GM18861 (cell line): Measurements from ENCODE around the gene FGF14.
A peak's percentile ranks its signal among the peaks of the same experiment; 100 is the strongest.

Experiments
- ATAC-seq: cut with Tn5 transposase; IDR thresholded peaks from one replicate; pipeline ENCODE4 v1.9.1; 2021; ENCODE audit not compliant: unreplicated experiment

The FGF14 gene

DNA sequence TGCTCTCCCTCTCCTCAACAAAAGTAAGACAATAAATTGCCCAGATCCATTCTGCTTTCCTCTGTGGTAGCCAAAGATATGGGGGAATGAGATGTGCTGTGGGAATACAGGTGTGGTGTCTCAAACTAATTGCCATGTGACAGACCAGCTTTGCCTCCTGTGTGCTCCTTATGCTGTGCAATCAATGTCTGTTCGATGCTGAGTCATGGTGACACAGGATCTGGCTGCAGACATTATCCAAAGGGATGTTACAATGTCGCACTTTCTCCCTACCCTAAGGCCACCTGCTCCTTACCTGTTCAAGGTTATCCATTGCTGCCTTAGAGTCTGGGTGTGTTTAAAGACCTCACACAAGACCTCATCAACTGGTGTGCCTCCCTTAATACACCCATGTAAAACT is 32.5 kb downstream of the FGF14 start:
- no peak for ATAC-seq

DNA sequence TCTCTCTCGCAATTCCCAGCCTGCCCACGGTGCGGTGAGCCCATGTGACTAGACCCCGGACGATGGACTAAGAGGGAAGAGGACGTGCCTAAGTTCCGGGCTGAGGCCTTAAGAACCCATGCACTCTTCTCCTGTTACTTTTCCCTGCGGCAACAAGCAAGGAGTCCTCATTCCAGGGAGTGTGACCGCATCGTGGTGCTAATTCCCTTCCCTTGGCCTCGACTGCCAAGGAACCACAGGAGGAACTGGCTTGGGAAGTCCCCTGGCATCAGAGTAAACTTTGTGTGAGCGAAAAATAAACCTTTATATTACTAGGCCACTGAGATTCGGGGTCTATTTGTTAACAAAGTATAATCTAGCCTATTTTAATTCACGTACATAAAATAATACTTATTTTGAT is 34.0 kb downstream of the FGF14 start:
- no peak for ATAC-seq

- ATAC-seq, result no peak
These were observed 40.7 kb downstream of the FGF14 start for GRCh38 chr13:102361113-102361512.

DNA sequence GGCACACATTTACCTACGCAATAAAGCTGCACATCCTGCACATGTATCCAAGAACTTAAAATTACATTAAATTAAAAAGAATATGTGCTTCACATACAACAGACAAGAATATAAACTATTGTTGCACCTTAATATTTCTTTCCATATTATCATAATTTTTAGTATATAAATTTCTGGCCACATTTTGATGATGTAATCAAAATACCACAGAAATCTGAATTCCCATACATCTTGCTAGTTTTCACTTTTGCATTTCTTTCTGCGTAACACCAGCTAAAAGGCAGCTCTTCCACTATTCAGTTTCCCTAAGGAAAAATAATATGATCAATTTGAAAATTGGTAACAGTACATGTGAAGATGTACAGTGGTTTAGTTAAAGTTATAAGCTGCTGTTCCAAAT is 42.6 kb downstream of the FGF14 start:
- ATAC-seq, result no peak

GRCh38 chr13:102355251-102355650 is 46.6 kb downstream of the FGF14 start:
- no peak for ATAC-seq

GRCh38 chr13:102354011-102354410 is 47.8 kb downstream of the FGF14 start:
- ATAC-seq, result no peak

GRCh38 chr13:102351521-102351920 is 50.3 kb downstream of the FGF14 start:
- ATAC-seq, result no peak

- no peak for ATAC-seq
These were observed 54.4 kb downstream of the FGF14 start for GRCh38 chr13:102347490-102347889.

- ATAC-seq, result no peak
These were observed 55.1 kb downstream of the FGF14 start for GRCh38 chr13:102346769-102347168.

DNA sequence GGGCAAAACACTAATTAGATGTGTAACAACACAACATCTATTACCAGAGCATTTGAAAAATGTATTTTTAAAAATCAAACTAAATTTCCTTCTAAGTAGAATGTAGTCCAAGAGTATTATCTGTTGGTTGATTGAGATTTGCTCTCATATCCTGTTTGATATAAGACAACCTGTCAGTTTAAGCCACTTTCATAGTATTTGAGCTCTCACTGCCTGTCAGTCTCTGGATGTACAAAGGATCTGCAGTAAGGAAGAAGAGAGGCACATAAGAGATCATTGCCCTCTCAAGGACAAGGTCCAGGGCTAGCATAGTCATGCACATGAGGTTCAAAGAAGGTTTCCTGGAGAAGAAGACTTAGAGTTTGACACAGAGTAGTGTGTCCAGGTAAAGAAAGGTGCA is 57.4 kb downstream of the FGF14 start:
- no peak for ATAC-seq

DNA sequence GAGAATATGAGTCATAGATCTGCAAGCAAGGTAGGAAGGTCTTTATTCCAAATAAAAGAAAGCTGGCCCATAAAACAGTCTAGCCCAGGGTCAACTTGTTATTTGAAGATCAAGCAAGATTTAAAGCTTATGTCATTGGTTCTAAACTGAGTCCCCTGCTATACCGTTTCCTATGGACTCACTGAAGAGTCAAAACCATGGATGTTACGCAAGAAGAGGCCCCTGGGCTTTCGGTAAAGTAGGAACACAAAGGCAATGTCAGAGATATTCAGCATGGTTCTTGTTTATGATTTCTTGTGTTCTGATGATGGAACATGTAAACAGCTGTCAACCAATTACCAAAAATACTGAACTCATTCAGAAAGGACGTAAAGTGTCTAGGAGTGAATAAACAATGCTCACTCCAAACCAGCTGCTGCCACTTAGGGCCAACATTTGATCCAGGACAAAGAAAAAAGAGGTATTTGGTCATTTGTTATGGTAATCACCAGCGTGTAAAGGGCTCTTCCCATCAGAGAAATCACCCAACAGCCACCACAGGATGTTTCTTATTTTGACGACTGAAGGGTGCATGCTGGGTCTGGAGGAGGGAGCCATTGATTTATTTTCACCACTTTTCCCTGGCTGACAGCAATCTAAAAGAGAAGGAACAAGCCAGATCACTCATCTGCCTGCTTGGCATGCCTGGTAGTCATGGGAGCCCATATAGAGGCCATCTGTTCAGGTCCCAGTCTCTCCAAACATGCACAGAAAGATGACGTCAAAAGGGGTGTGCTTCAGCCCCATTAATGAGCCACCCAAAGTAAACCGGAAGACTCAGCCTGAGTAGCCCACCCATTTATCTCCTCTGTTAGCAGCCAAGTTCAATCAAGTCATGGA is 68.3 kb downstream of the FGF14 start:
- ATAC-seq, result no peak

DNA sequence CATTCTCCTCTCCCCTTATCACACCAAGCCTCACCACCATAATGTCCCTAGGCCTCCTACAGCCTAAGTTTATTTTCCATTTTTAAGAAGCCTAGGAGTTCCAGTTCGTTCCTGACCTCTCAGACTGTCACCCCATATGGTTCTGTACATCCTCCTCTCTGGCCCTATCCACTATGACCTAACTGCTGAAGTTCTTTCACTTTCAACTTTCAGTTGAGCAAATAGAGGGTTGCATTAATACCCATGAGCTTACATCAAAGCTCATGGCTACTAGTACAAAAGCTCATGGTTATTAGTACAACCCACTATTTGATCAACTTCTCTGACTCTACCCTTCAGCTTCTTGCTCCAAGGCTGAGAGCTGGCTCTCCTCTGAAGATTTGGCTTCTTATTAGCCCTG is 72.9 kb downstream of the FGF14 start:
- ATAC-seq, result peak; percentile 76

DNA sequence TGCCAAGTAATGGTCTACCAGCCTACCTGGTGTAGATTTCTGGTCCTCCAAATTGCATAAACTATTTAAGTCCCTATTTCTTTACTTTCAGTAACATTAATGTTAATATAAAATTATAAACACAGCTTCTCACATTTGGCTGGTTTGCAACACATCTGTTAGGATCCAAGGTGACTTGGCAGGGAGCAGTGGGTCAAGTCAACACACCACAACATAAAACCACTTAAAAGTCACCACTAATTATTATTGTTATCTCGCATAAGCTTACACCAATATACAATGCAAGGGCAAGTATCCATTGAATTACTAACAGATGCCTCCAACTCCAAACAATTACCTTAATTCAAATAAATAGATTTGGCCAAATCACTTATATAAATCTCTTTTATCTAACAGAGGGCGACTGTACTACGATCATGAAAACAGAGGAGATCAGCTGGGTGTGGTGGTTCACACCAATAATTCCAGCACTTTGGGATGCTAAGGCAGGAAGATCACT is 74.7 kb downstream of the FGF14 start:
- ATAC-seq, result no peak

DNA sequence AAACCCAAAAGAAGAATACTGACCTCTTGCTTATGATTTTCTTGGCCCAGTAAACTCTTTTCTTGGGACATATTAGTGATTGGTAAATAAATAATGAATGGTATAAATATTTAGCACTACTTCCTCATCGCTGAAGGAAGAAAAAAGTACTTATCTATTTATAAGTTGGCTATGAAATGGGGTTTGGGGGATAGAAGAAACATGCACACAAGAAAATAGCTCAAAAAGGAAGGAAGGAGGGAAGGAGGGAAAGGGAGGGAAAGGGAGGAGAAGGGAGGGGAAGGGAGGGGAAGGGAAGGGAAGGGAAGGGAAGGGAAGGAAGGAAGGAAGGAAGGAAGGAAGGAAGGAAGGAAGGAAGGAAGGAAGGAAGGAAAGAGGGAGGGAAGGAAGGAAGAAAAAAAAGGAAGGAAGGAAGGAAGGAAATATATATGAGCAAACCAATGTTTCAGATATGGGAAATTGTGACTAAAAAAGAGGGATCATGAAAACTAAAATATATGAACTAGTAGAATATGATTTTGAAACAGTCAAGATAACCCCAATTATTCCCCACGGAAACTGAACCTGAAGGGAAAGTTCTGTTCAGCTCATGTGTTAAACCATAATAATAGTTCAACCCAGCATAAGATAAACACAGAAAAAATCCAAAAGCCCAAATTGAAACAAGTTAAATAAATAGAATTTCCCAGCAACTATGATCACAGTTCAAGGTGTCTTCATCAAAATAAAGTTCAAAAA is 75.3 kb downstream of the FGF14 start:
- no peak for ATAC-seq

GRCh38 chr13:102325321-102325720 is 76.5 kb downstream of the FGF14 start:
- ATAC-seq, result no peak

- ATAC-seq, result no peak
These were observed 78.3 kb downstream of the FGF14 start for GRCh38 chr13:102323505-102323904.

DNA sequence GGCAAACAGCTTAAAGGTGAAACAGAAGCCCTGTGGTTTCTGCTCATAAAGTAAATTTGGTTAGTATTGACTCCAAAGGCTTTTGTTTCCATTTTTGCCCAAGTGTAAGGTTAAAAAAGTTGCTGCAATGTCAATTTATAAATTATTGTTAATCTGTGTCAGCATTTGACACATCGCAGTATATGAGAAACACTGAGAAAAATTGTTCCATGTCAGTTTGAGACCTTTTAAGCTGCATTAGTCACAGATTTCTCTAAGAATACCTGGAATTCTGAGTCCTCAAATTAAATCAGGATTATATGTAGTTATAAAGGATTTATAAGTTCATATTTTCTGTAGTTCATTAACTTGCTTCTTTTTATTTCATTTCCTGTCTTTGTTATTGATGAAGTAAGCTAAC is 78.8 kb downstream of the FGF14 start:
- no peak for ATAC-seq

- no peak for ATAC-seq
These were observed 79.6 kb downstream of the FGF14 start for GRCh38 chr13:102322211-102322610.

GRCh38 chr13:102318233-102318632 is 83.6 kb downstream of the FGF14 start:
- ATAC-seq, result no peak

GRCh38 chr13:102317593-102317992 is 84.3 kb downstream of the FGF14 start:
- no peak for ATAC-seq

DNA sequence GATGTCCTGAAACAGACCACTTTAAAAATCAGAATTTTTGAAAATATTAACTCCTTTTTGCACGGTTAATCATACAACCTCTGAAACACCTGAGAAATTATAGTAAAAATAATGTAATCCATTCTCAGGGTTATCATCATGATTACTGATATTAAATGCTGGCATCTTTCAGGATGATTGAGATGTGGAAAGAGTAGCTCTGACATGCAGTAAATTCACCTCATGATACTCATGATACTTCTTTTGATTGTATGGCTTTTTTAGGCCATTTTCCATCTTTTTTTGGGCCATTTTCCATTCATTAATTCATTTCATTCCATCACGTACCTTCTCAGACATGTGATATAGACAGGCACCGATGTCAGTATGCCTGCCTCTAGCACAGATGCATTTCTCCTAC is 85.1 kb downstream of the FGF14 start:
- ATAC-seq, result no peak

DNA sequence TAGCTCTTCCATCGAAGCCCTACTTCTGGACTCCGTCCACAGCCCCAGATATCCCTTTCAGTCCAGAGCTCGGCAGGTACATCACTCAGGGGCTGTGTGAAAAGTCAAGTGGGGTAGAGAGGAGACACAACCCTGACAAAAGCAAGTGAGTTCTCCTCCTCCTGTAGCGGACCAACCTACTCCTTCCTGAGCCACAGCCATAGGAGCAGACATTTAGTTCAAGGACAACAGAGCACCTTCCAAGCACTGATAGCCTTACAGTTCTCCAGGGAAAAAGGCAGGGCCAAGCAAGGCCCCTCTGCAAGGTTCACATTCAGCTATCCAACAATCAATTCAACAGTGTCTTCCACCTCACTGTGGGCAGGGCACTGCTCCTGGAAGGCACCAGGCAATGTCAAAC is 89.0 kb downstream of the FGF14 start:
- ATAC-seq, result no peak
